DOHH2 (cell line): ENCODE results near the gene NOL9.

ENCODE experiments used
- H3F3A ChIP-seq: fragments of 200-600 bp; sonication (generic), shearing (Covaris generic); 2 replicates; pipeline ENCODE4 v1.6.0; 2016; ENCODE audit warnings: antibody characterized with exemption, mild to moderate bottlenecking; ENCODE audit not compliant: control insufficient read depth, insufficient read depth
- H3K27ac ChIP-seq: fragments of 200-600 bp; sonication (generic); 2 replicates; pipeline ENCODE4 v1.5.1; 2014; ENCODE audit warnings: low read depth, mild to moderate bottlenecking, low read length, moderate library complexity
- H3K27me3 ChIP-seq: fragments of 200-600 bp; sonication (generic); 2 replicates; pipeline ENCODE4 v1.6.1; 2014; ENCODE audit warnings: mild to moderate bottlenecking, low read length, mixed read lengths; ENCODE audit not compliant: control insufficient read depth
- H3K36me3 ChIP-seq: fragments of 200-600 bp; sonication (generic); 2 replicates; pipeline ENCODE4 v1.6.1; 2014; ENCODE audit warnings: mild to moderate bottlenecking, low read length, moderate library complexity, mixed read lengths; ENCODE audit not compliant: control insufficient read depth
- H3K4me1 ChIP-seq: fragments of 200-600 bp; sonication (generic); 2 replicates; pipeline ENCODE4 v1.6.1; 2014; ENCODE audit warnings: mild to moderate bottlenecking, low read length, mixed read lengths; ENCODE audit not compliant: control insufficient read depth
- H3K4me2 ChIP-seq: fragments of 200-600 bp; sonication (generic); 2 replicates; pipeline ENCODE4 v1.6.0; 2014; ENCODE audit warnings: mild to moderate bottlenecking, low read length, moderate library complexity
- H3K4me3 ChIP-seq: fragments of 200-600 bp; sonication (generic); 2 replicates; pipeline ENCODE4 v1.5.1; 2014; ENCODE audit warnings: mild to moderate bottlenecking, low read length, mixed read lengths
- H3K79me2 ChIP-seq: fragments of 200-600 bp; sonication (generic); 2 replicates; pipeline ENCODE4 v1.6.1; 2014; ENCODE audit warnings: mild to moderate bottlenecking, low read length, mixed read lengths; ENCODE audit not compliant: control insufficient read depth
- H3K9me2 ChIP-seq: fragments of 200-600 bp; sonication (generic); replicated peaks from 2 replicates; pipeline ENCODE4 v1.6.1; 2014; ENCODE audit warnings: mild to moderate bottlenecking, low read length, mixed read lengths; ENCODE audit not compliant: control insufficient read depth
- H3K9me3 ChIP-seq: fragments of 200-600 bp; sonication (generic); 2 replicates; pipeline ENCODE4 v1.6.1; 2014; ENCODE audit warnings: antibody characterized with exemption, low read length, mixed read lengths; ENCODE audit not compliant: control insufficient read depth, insufficient read depth
- H4K20me1 ChIP-seq: fragments of 200-600 bp; sonication (generic); 2 replicates; pipeline ENCODE4 v1.6.0; 2014; ENCODE audit warnings: low read depth, mild to moderate bottlenecking, antibody characterized with exemption, low read length, moderate library complexity; ENCODE audit not compliant: control insufficient read depth, insufficient read depth
- CTCF ChIP-seq: fragments of 200-600 bp; sonication (generic); IDR thresholded peaks from one replicate; pipeline ENCODE4 v1.5.1; 2014; ENCODE audit warnings: antibody characterized with exemption, mild to moderate bottlenecking, low read depth, low read length; ENCODE audit not compliant: poor library complexity, severe bottlenecking
- EZH2phosphoT487 ChIP-seq: fragments of 200-600 bp; sonication (generic); IDR thresholded peaks from 2 replicates; pipeline ENCODE4 v1.6.1; 2017; ENCODE audit warnings: borderline replicate concordance, mild to moderate bottlenecking, antibody characterized with exemption, low read length, moderate library complexity, mixed read lengths

Gene NOL9

GRCh38 chr1:6508816-6509189 is 45.5 kb downstream of the NOL9 start:
- Histone ChIP-seq H3K4me3 (no peak overlapping the region), H3K36me3 (no peaks in the 10 kb centered on the region), H3K4me2 (no peak overlapping the region), H3K27ac (no peak overlapping the region), H3K4me1 (no peaks in the 10 kb centered on the region), H4K20me1 (no peaks in the 10 kb centered on the region), H3K27me3 (no peaks in the 10 kb centered on the region), H3K9me3 (no peaks in the 10 kb centered on the region), H3K79me2 (no peaks in the 10 kb centered on the region), H3K9me2 (no peaks in the 10 kb centered on the region), H3F3A (no peaks in the 10 kb centered on the region)
- TF ChIP-seq EZH2phosphoT487: no peak
- no peak for TF ChIP-seq CTCF

DNA sequence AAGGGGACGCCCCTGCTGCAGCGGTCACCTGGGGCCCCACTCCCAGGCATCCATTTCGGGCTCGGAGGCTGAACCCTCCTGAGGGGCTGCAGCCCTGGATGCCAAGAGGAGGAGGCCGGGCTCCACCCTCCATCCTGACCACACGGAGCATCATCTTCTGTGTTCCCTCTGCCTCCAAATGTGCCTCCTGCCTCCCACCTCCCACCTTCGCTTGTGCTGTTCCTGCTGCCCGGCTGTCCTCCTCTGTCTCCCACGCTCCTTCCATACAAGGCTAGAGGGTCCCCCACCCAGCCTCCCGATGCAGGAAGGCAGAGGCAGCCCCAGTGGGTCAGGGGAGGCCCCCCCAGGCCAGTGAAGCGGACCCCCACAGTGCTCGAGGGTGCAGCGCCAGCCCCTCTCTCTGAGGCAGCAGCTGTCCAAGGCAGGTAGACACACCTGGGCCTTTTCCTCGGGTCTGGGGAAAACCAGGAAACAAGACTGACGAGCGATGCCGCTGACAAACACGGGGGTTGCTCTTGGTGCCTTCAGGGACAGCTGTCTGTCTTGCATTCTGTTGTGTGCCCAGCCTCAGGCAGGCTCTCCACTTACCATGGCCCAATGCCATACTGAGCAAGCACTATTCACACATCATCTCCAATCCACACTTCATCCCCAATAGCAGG is 46.0 kb downstream of the NOL9 start:
- no peaks in the 10 kb centered on the region for H3K79me2 ChIP-seq
- TF ChIP-seq EZH2phosphoT487 (no peak), CTCF (no peak)
- no peak overlapping the region for H3K27ac ChIP-seq
- H3K36me3 ChIP-seq: no peaks in the 10 kb centered on the region
- H3K4me1 ChIP-seq: no peaks in the 10 kb centered on the region
- H3K27me3 ChIP-seq: no peaks in the 10 kb centered on the region
- H3K4me2 ChIP-seq: no peak overlapping the region
- H3F3A ChIP-seq: no peaks in the 10 kb centered on the region
- H3K9me2 ChIP-seq: no peaks in the 10 kb centered on the region
- no peaks in the 10 kb centered on the region for H3K9me3 ChIP-seq
- H3K4me3 ChIP-seq: no peak overlapping the region
- H4K20me1 ChIP-seq: no peaks in the 10 kb centered on the region

GRCh38 chr1:6507461-6507911 is 46.8 kb downstream of the NOL9 start:
- H3K27ac ChIP-seq: no peak overlapping the region
- H3K4me2 ChIP-seq: no peak overlapping the region
- H3K27me3 ChIP-seq: no peaks in the 10 kb centered on the region
- H3K79me2 ChIP-seq: no peaks in the 10 kb centered on the region
- no peak for TF ChIP-seq CTCF
- TF ChIP-seq EZH2phosphoT487: no peak
- no peaks in the 10 kb centered on the region for H3F3A ChIP-seq
- H3K9me2 ChIP-seq: no peaks in the 10 kb centered on the region
- no peaks in the 10 kb centered on the region for H3K4me1 ChIP-seq
- no peaks in the 10 kb centered on the region for H3K36me3 ChIP-seq
- H4K20me1 ChIP-seq: no peaks in the 10 kb centered on the region
- H3K9me3 ChIP-seq: no peaks in the 10 kb centered on the region
- no peak overlapping the region for H3K4me3 ChIP-seq
